ENCODE measurements around the gene TM6SF1.

DNA sequence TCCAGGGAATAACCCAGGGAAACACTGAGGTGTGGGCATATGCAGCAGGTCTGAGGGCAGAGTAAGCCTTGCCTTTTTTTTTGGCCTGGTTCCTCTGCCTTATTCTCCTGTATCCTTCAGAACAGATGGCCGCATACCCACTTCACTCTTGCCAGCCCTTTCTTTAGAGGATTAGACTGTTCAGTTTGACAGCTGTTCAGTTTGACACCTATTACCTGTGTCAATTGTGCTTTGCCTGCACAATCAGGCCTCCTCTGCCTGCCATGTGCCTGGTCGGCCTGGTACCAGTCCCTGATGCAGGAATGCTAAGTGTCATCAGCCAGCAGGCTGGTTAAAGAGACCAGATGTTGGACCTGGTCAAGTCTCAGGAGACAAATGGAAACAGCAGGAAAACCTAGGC is 22.3 kb downstream of the TM6SF1 start:
- TF ChIP-seq, protein P1, sequence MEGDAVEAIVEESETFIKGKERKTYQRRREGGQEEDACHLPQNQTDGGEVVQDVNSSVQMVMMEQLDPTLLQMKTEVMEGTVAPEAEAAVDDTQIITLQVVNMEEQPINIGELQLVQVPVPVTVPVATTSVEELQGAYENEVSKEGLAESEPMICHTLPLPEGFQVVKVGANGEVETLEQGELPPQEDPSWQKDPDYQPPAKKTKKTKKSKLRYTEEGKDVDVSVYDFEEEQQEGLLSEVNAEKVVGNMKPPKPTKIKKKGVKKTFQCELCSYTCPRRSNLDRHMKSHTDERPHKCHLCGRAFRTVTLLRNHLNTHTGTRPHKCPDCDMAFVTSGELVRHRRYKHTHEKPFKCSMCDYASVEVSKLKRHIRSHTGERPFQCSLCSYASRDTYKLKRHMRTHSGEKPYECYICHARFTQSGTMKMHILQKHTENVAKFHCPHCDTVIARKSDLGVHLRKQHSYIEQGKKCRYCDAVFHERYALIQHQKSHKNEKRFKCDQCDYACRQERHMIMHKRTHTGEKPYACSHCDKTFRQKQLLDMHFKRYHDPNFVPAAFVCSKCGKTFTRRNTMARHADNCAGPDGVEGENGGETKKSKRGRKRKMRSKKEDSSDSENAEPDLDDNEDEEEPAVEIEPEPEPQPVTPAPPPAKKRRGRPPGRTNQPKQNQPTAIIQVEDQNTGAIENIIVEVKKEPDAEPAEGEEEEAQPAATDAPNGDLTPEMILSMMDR (IDR thresholded peaks at IDR 0.05; ENCODE audit: low read depth, low read length), result no peak
- no peak for TF ChIP-seq EZH2phosphoT487 (IDR thresholded peaks at IDR 0.05; ENCODE audit: low read depth)

Data from OCI-LY3 (cell line).